Stomach (tissue), 4 donors: ENCODE results near the gene AATF.

Experiments
- EP300 ChIP-seq: sonication (generic); formaldehyde crosslinking; IDR thresholded peaks from one replicate; pipeline ENCODE4 v1.6.1; 2017; ENCODE audit warnings: antibody characterized with exemption
- POLR2A ChIP-seq, 4 donors: fragments of 450-650 bp; IDR thresholded peaks; one replicate each; pipeline ENCODE4 v1.6.1; 2016; ENCODE audit warnings: antibody characterized with exemption in 4 of 4, control low read depth in 2 of 4, mild to moderate bottlenecking in 1 of 4, moderate library complexity in 1 of 4
- POLR2AphosphoS5 ChIP-seq, 3 donors: sonication (generic); formaldehyde crosslinking; IDR thresholded peaks; one replicate each; pipeline ENCODE4 v1.6.1; 2016; ENCODE audit warnings: antibody characterized with exemption in 3 of 3
- TF ChIP-seq, protein P1 (sequence below), 7 experiments: fragments of 450-650 bp in 4 of 7; fragments of 200-600 bp in 3 of 7; sonication (generic) in 3 of 7; IDR thresholded peaks; one replicate each; pipeline ENCODE4 v1.5.1; 2016 to 2019; ENCODE audit warnings: antibody characterized with exemption in 7 of 7, control low read depth in 2 of 7, mild to moderate bottlenecking in 1 of 7

DNA sequence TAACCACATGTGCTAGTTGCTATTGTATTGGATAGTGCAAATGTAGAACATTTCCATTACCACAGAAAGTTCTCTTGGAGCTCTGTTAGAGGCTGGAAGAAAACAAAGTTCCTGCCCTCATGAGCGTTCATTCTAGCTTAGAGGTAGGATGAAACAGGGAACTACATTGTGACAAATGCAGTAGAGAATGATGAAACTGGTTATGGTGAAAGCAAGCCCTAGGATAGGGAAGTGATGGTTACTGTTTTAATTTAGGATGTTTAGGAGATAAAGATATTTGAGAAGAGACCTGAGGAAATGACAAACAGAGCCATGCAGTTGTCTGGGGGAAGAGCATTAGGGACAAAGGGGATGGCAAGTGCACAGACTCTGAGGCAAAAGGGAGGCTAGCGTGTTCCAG, 50.7 kb downstream of the AATF start:
- TF ChIP-seq, protein P1, sequence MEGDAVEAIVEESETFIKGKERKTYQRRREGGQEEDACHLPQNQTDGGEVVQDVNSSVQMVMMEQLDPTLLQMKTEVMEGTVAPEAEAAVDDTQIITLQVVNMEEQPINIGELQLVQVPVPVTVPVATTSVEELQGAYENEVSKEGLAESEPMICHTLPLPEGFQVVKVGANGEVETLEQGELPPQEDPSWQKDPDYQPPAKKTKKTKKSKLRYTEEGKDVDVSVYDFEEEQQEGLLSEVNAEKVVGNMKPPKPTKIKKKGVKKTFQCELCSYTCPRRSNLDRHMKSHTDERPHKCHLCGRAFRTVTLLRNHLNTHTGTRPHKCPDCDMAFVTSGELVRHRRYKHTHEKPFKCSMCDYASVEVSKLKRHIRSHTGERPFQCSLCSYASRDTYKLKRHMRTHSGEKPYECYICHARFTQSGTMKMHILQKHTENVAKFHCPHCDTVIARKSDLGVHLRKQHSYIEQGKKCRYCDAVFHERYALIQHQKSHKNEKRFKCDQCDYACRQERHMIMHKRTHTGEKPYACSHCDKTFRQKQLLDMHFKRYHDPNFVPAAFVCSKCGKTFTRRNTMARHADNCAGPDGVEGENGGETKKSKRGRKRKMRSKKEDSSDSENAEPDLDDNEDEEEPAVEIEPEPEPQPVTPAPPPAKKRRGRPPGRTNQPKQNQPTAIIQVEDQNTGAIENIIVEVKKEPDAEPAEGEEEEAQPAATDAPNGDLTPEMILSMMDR (IDR thresholded peaks at IDR 0.05): no peak
- no peak for TF ChIP-seq POLR2A (IDR thresholded peaks at IDR 0.05)
- TF ChIP-seq EP300: no peak
- TF ChIP-seq POLR2AphosphoS5 (IDR thresholded peaks at IDR 0.05): no peak
